H9 (cell line): ENCODE measurements around the gene MLYCD. TPM values are rescaled to one million over a fixed set of nuclear protein-coding genes. Genes with fewer than 3 reads are reported as not detected.

ENCODE experiments used
- DNase-seq: peaks from one replicate; pipeline ENCODE4 v3.0.0-alpha.2; 2017
- H2AFZ ChIP-seq: one replicate; pipeline ENCODE4 v1.6.1; 2013; ENCODE audit warnings: mild to moderate bottlenecking, low read length, control low read depth, moderate library complexity
- H2AK5ac ChIP-seq: 2 replicates; pipeline ENCODE4 v1.6.1; 2013; ENCODE audit warnings: low read length, control low read depth, mixed read lengths; ENCODE audit not compliant: insufficient read length
- H2BK120ac ChIP-seq: one replicate; pipeline ENCODE4 v1.6.1; 2013; ENCODE audit warnings: low read depth, mild to moderate bottlenecking, low read length, control low read depth, inconsistent platforms; ENCODE audit not compliant: poor library complexity, severe bottlenecking
- H2BK12ac ChIP-seq: 2 replicates; pipeline ENCODE4 v1.6.1; 2013; ENCODE audit warnings: low read length, control low read depth, mixed read lengths, low read depth; ENCODE audit not compliant: insufficient read length
- H2BK15ac ChIP-seq: 2 replicates; pipeline ENCODE4 v1.6.1; 2013; ENCODE audit warnings: low read depth, low read length, control low read depth
- H2BK20ac ChIP-seq: one replicate; pipeline ENCODE4 v1.6.1; 2013; ENCODE audit warnings: low read depth, mild to moderate bottlenecking, low read length, control low read depth, inconsistent platforms; ENCODE audit not compliant: poor library complexity, severe bottlenecking
- H2BK5ac ChIP-seq: 2 replicates; pipeline ENCODE4 v1.6.1; 2013; ENCODE audit warnings: low read length, control low read depth, mixed read lengths; ENCODE audit not compliant: insufficient read length
- H3K14ac ChIP-seq: 2 replicates; pipeline ENCODE4 v1.6.1; 2013; ENCODE audit warnings: low read length, control low read depth; ENCODE audit not compliant: insufficient read depth
- H3K18ac ChIP-seq: 2 replicates; pipeline ENCODE4 v1.6.1; 2013; ENCODE audit warnings: low read depth, mild to moderate bottlenecking, mixed read lengths, low read length, control low read depth; ENCODE audit not compliant: insufficient read length
- H3K23ac ChIP-seq: 2 replicates; pipeline ENCODE4 v1.6.1; 2013; ENCODE audit warnings: low read length, control low read depth, mixed read lengths, low read depth; ENCODE audit not compliant: insufficient read length
- H3K23me2 ChIP-seq: 2 replicates; pipeline ENCODE4 v1.6.1; 2013; ENCODE audit warnings: low read depth, mild to moderate bottlenecking, mixed read lengths, low read length, control low read depth; ENCODE audit not compliant: insufficient read length, poor library complexity, severe bottlenecking
- H3K27ac ChIP-seq: 2 replicates; pipeline ENCODE4 v1.5.1; 2013; ENCODE audit warnings: low read length, control low read depth, mixed read lengths, low read depth; ENCODE audit not compliant: insufficient read length
- H3K27me3 ChIP-seq: 2 replicates; pipeline ENCODE4 v1.6.1; 2013; ENCODE audit warnings: low read length, control low read depth, inconsistent platforms; ENCODE audit not compliant: insufficient read depth
- H3K4ac ChIP-seq: 2 replicates; pipeline ENCODE4 v1.6.1; 2013; ENCODE audit warnings: low read depth, mild to moderate bottlenecking, control low read depth, inconsistent platforms, low read length, moderate library complexity
- H3K4me1 ChIP-seq: 2 replicates; pipeline ENCODE4 v1.6.1; 2013; ENCODE audit warnings: low read length, control low read depth, inconsistent platforms; ENCODE audit not compliant: insufficient read depth
- H3K4me2 ChIP-seq: 2 replicates; pipeline ENCODE4 v1.6.1; 2013; ENCODE audit warnings: low read length, control low read depth, mixed read lengths; ENCODE audit not compliant: insufficient read length, insufficient read depth
- H3K56ac ChIP-seq: 2 replicates; pipeline ENCODE4 v1.6.1; 2013; ENCODE audit warnings: low read depth, mild to moderate bottlenecking, mixed read lengths, low read length, control low read depth; ENCODE audit not compliant: insufficient read length
- H3K79me1 ChIP-seq: 2 replicates; pipeline ENCODE4 v1.6.1; 2013; ENCODE audit warnings: low read depth, mild to moderate bottlenecking, moderate library complexity, low read length, control low read depth, inconsistent platforms; ENCODE audit not compliant: insufficient read depth, poor library complexity, severe bottlenecking
- H3K79me2 ChIP-seq: 2 replicates; pipeline ENCODE4 v1.6.1; 2013; ENCODE audit warnings: low read length, control low read depth, inconsistent platforms; ENCODE audit not compliant: insufficient read depth
- H3K9ac ChIP-seq: 2 replicates; pipeline ENCODE4 v1.6.1; 2013; ENCODE audit warnings: low read length, control low read depth, mixed read lengths; ENCODE audit not compliant: insufficient read length; ENCODE audit errors: extremely low read depth
- H3K9me3 ChIP-seq: one replicate; pipeline ENCODE4 v1.6.1; 2013; ENCODE audit warnings: low read depth, low read length, inconsistent platforms; ENCODE audit not compliant: control insufficient read depth
- H3T11ph ChIP-seq: one replicate; pipeline ENCODE4 v1.6.1; 2013; ENCODE audit warnings: mild to moderate bottlenecking, low read length, control low read depth, inconsistent platforms
- H4K20me1 ChIP-seq: one replicate; pipeline ENCODE4 v1.6.1; 2013; ENCODE audit not compliant: control insufficient read depth, insufficient read length, insufficient read depth
- H4K5ac ChIP-seq: 2 replicates; pipeline ENCODE4 v1.6.1; 2013; ENCODE audit warnings: low read depth, mild to moderate bottlenecking, mixed read lengths, low read length, control low read depth; ENCODE audit not compliant: insufficient read length
- H4K8ac ChIP-seq: replicated peaks from 2 replicates; pipeline ENCODE4 v1.6.1; 2013; ENCODE audit warnings: low read length, control low read depth, mixed read lengths, low read depth; ENCODE audit not compliant: insufficient read length
- H4K91ac ChIP-seq: 2 replicates; pipeline ENCODE4 v1.6.1; 2013; ENCODE audit warnings: low read depth, mild to moderate bottlenecking, moderate library complexity, mixed read lengths, low read length, control low read depth; ENCODE audit not compliant: insufficient read length
- H3K27ac Mint-ChIP-seq, 3 experiments: 2 replicates in 2 of 3; 3 replicates in 1 of 3; pipeline ENCODE4 v1.8.0; 2020 to 2021; ENCODE audit warnings: mixed read lengths in 3 of 3, mild to moderate bottlenecking in 1 of 3, moderate library complexity in 1 of 3
- H3K27me3 Mint-ChIP-seq: 2 replicates; pipeline ENCODE4 v1.8.0; 2021; ENCODE audit warnings: low read depth, mild to moderate bottlenecking, moderate library complexity, mixed read lengths
- H3K36me3 Mint-ChIP-seq, 3 experiments: 2 replicates in 2 of 3; 3 replicates in 1 of 3; pipeline ENCODE4 v1.8.0; 2020 to 2021; ENCODE audit warnings: low read depth in 3 of 3, mixed read lengths in 3 of 3; ENCODE audit not compliant: insufficient read depth in 1 of 3
- H3K4me1 Mint-ChIP-seq, 2 experiments: 2 replicates each; pipeline ENCODE4 v1.8.0; 2020; ENCODE audit warnings: mixed read lengths in 2 of 2
- H3K4me3 Mint-ChIP-seq, 2 experiments: 2 replicates in 1 of 2; 3 replicates in 1 of 2; pipeline ENCODE4 v1.8.0; 2020 to 2021; ENCODE audit warnings: mild to moderate bottlenecking in 2 of 2, mixed read lengths in 2 of 2, moderate library complexity in 1 of 2
- H3K9me3 Mint-ChIP-seq, 2 experiments: 2 replicates in 1 of 2; 3 replicates in 1 of 2; pipeline ENCODE4 v1.8.0; 2020; ENCODE audit warnings: mild to moderate bottlenecking in 2 of 2, mixed read lengths in 2 of 2, moderate library complexity in 1 of 2
- CTCF ChIP-seq: fragments of 200-600 bp; sonication (generic); conservative IDR thresholded peaks from 3 replicates; pipeline ENCODE4 v1.8.0; 2021; ENCODE audit warnings: antibody characterized with exemption, mild to moderate bottlenecking
- WGBS: extraction: QIAGEN DNeasy Blood & Tissue Kit; methylation state at CpG from one replicate; pipeline ENCODE4 v1.1.7; 2013; ENCODE audit warnings: missing lambda C conversion rate, low lambda C conversion rate, mixed read lengths; ENCODE audit not compliant: insufficient read length; ENCODE audit errors: extremely low coverage; 5-methylcytosine and 5-hydroxymethylcytosine counted together
- total RNA-seq: library from RNA; stranded (reverse); gene quantifications from 2 replicates; pipeline ENCODE4 v1.2.1, GENCODE V29; 2021

Gene MLYCD
- total RNA-seq, 1 experiment from 2014 or later = 7.1 TPM

GRCh38 chr16:83937922-83938885 lies 39.3 kb downstream of the MLYCD start:
- no peak overlapping the region for H3K4me3 Mint-ChIP-seq
- WGBS = no CpG with 5 or more reads among the region's 18 CpGs

More at GRCh38 chr16:83937922-83938885, 39.3 kb downstream of the MLYCD start:
- Histone ChIP-seq H3K79me2 (no peaks in the 10 kb centered on the region), H3K27ac (no peak overlapping the region), H2BK20ac (no peak overlapping the region), H4K91ac (no peak overlapping the region), H3K56ac (no peak overlapping the region), H3K9me3 (no peaks in the 10 kb centered on the region), H3T11ph (no peak overlapping the region), H3K14ac (no peak overlapping the region), H3K23me2 (no peaks in the 10 kb centered on the region), H2AFZ (no peak overlapping the region), H3K9ac (no peak overlapping the region), H2BK12ac (no peak overlapping the region), H3K23ac (no peak overlapping the region), H3K79me1 (no peaks in the 10 kb centered on the region), H4K20me1 (no peaks in the 10 kb centered on the region), H4K8ac (no peak overlapping the region), H4K5ac (no peak overlapping the region), H3K4me1 (no peaks in the 10 kb centered on the region), H2BK15ac (no peak overlapping the region), H2AK5ac (no peak overlapping the region), H2BK120ac (no peak overlapping the region), H2BK5ac (no peak overlapping the region), H3K27me3 (no peaks in the 10 kb centered on the region), H3K4me2 (no peak overlapping the region), H3K4ac (no peak overlapping the region), H3K18ac (no peak overlapping the region)
- no peak for TF ChIP-seq CTCF
- Mint-ChIP-seq H3K9me3 (no peaks in the 10 kb centered on the region), H3K36me3 (peaks cover 0 to 8% (median 6%) of the 10 kb centered on the region in 3 experiments; a peak in 4 of 7 replicates), H3K27ac (no peak overlapping the region), H3K27me3 (peaks cover 12% of the 10 kb centered on the region), H3K4me1 (peaks cover 5 to 16% of the 10 kb centered on the region in 2 experiments)
- no peak for DNase-seq
